ENCODE data around the gene WDR87.
A peak's percentile ranks its signal among the peaks of the same experiment; 100 is the strongest.
"Not testable (repeated sequence)": the region's sequence is repeated elsewhere in the genome, so short reads cannot be mapped to it uniquely, and the experiment has no call there.

Gene WDR87

DNA sequence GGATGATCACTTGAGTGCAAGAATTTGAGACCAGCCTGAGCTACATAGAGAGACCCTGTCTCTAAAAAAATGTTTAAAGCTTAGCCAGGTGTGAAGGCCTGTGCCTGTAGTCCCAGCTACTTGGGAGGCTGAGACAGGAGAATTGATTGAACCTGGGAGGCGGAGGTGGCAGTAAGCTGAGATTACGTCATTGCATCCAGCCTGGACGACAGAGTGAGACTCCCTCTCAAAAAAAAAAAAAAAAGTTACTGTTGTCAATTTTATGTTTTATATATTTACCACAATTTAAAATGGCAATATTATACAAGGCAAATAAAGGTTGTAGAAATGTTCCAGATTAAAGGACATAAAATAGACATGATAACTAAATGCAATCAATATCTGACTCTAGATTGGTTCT, 29.2 kb downstream of the WDR87 start:
- DNase-seq (ENCODE audit: low spot score) = no peak

DNA sequence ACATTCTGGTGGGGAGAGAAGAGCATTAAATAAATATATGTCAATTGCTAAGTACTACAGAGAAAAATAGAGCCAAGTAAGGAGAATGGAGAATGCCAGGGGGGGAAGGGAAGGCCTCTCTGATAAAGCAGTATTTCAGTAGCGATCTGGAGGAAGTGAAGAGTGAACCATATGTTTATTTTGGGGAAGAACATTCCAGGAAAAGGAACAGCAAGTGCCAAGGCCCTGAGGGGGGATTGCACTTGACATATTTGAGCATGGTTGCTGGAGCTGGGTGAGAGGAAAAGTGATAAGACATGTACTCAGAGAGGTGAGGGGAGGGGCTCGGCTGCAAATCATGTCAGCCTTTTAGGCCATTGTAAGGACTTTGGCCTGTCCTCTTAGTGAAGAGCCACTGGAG, 30.4 kb downstream of the WDR87 start:
- DNase-seq (ENCODE audit: low spot score) = no peak

DNA sequence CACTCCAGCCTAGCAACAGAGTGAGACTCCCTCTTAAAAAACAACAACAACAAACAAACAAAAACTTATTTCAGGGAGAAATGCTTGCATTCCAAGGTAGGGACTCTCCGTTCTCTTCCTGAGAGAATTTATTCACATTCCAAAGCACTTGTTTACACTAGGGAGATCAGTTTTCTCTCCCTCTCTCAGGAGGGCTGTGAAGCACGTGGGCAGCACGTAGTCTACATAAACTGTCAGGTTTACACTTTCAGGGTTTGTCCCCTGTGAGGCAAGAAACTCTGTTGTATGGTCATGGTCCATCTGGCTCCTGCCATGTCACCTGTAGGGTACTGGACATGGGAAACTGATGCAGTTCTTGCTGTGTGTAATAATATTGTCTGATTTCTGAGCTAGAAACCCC, 31.6 kb downstream of the WDR87 start:
- no peak for DNase-seq (ENCODE audit: low spot score)

DNA sequence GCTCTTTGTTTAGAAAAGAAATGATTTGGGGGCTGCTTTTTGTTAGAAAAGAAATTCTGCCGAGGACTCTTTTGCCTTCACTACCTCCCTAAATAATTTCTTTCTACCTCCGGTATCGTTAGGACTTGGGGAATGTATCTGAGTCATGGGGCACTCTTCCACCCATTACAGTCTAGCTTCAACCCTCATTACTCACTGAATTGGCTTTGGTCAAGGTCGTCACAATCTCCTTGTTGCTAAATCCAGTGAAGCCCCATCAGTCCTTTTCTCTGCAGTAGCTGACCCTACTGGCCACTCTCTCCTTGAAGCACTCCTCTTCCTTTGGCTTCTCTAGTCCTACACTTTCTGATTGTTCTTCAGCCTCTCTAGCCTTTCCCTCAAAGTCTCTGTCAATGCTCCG, 34.0 kb downstream of the WDR87 start:
- no peak for DNase-seq (ENCODE audit: low spot score)

DNA sequence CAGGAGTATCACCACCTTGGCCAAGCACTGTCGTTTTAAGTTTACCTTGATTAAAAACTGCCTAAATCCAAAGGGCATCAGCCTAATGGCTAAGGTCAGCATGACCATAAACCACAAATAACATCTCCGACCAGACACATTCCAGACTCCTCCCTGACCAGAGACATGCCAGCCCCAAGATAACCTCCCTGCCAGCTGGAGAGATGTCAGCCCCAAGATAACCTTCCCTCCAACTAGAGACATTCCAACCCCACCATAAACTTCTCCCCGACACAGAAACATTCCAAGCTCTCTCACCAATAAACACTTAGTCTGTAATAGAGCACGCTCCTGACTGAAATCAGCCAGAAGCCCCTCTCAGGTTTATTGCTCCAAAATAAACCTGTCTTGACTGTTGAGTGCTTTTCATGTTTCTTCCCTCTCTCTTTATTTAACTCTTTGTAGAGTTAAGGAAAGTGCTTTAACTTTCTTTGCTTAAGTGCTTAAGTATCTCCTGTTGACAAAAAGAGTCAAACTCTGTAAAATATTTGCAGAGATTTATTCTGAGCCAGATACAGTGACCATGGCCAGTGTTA, 36.5 kb downstream of the WDR87 start:
- peak; percentile 28 for DNase-seq (ENCODE audit: low spot score)

DNA sequence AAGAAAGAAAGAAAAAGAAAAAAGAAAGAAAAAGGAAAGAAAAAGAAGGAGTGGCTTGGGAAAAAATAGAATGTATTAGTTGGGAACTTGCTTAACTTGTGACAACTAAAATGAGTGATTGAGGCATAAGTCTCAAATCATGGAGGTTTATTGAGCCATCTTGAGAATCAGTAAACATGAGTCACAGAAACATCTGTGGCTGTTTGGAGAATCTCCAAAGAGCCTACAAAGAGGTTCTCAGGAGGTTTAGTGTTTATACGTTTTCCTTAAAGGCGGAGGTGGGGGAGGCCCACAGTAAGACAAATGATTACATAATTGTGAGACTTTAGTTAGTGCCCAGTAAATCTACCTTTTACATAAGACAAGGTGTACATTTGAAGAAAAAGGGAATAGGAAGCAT, 38.6 kb downstream of the WDR87 start:
- DNase-seq (ENCODE audit: low spot score) = peak; percentile 40

DNA sequence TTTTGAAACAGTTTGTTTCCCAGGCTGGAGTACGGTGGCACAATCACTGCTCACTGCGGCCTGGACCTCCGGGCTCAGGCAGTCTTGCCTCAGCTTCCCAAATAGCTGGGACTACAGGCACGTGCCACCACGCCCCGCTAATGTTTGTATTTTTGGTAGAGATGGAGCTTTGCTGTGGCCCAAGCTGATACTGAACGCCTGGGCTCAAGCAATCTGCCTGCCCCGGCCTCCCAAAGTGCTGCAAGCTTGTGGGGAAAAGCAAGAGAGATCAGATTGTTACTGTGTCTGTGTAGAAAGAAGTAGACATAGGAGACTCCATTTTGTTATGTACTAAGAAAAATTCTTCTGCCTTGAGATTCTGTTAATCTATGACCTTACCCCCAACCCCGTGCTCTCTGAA, 40.5 kb downstream of the WDR87 start:
- not testable (repeated sequence) for DNase-seq (ENCODE audit: low spot score)

DNA sequence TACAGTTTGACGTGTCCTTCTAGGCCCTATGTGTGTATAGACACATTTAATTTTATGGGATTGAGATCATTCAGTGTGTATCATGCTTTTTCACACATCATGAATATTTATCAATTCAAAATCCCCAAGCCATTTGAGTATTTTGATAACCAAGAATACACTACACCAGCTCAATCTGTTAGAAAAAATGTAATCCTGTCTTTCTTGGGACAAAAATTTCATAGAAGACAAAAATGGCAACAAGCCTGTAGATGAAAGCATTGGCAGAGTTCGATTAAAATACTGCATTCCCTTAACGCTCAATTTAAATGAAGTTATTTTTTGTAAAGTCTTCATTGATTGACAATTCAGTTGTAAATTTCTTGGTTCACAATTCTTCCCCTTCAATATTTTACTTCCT, 41.9 kb downstream of the WDR87 start:
- no peak for DNase-seq (ENCODE audit: low spot score)

DNA sequence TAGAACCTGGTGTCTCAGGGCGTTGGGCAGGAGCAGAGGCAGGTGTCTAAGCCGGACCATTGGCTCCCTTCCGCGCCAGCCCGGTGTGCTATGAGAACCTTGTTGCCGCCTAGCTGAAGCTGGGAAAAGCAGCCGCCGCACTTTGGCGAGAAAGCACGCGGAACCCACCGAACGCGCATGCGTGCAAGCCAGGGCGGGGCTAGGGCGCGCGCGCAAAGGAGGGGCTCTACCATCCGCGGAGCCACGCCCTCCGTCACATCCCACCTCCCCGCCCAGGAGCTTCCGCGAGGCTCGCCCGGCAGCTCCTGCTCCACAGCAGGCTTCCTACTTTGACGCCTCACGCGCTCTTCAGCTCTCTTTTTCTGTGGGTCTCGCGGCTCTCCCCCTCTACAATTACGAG, 51.3 kb downstream of the WDR87 start:
- DNase-seq (ENCODE audit: low spot score) = no peak

DNA sequence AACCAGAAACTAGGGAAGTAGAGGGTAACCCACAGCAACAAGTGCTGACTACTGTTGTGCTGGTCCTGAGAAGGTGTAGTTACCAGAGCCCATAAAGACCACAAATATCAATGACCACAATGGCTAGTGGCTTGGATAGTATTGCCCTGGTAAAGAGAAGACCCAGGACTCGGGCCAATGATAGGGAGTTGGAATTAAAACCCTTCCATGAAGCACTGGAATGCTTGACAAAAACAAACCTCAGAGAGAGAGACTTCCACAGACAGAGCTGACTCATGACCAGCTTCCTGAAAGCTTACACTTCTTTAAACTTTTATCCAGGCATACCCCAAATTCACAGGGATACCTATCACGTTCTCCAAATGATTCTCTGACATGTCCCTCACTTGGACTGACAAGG, 60.5 kb downstream of the WDR87 start:
- no peak for DNase-seq (ENCODE audit: low spot score)

Measured in LoVo (cell line).